KMS-11 (cell line): ENCODE data around the gene TXNRD1.

Experiments used
- H2AFZ ChIP-seq: fragments of 200-600 bp; sonication (generic); 2 replicates; pipeline ENCODE4 v1.6.1; 2016; ENCODE audit warnings: antibody characterized with exemption, mixed run types, low read depth
- H3K27ac ChIP-seq: fragments of 200-600 bp; sonication (generic); 2 replicates; pipeline ENCODE4 v1.6.1; 2016; ENCODE audit warnings: mild to moderate bottlenecking, mixed run types
- H3K27me3 ChIP-seq: fragments of 200-600 bp; sonication (generic); 2 replicates; pipeline ENCODE4 v1.6.1; 2017; ENCODE audit warnings: mild to moderate bottlenecking, low read depth, mixed run types, moderate library complexity; ENCODE audit not compliant: insufficient read depth
- H3K36me3 ChIP-seq: fragments of 200-600 bp; sonication (generic); 2 replicates; pipeline ENCODE4 v1.6.1; 2017; ENCODE audit warnings: mild to moderate bottlenecking, mixed run types; ENCODE audit not compliant: insufficient read depth
- H3K4me1 ChIP-seq: fragments of 200-600 bp; sonication (generic); 2 replicates; pipeline ENCODE4 v1.6.1; 2016; ENCODE audit warnings: mild to moderate bottlenecking, low read depth, mixed run types; ENCODE audit not compliant: poor library complexity, severe bottlenecking
- H3K4me2 ChIP-seq: fragments of 200-600 bp; sonication (generic); 2 replicates; pipeline ENCODE4 v1.7.0; 2016; ENCODE audit warnings: mild to moderate bottlenecking, mixed run types
- H3K4me3 ChIP-seq: fragments of 200-600 bp; sonication (generic); IDR thresholded peaks from 2 replicates; pipeline ENCODE4 v1.6.1; 2017; ENCODE audit warnings: low read depth, low read length, mixed read lengths; ENCODE audit not compliant: insufficient read depth
- H3K79me2 ChIP-seq: fragments of 200-600 bp; sonication (generic); 2 replicates; pipeline ENCODE4 v1.6.1; 2016; ENCODE audit warnings: low read depth, mixed run types; ENCODE audit not compliant: insufficient read depth
- H3K9ac ChIP-seq: fragments of 200-600 bp; sonication (generic); 2 replicates; pipeline ENCODE4 v1.6.1; 2016; ENCODE audit warnings: mild to moderate bottlenecking, mixed run types
- H4K20me1 ChIP-seq: fragments of 200-600 bp; sonication (generic); 2 replicates; pipeline ENCODE4 v1.6.1; 2016; ENCODE audit warnings: mild to moderate bottlenecking, mixed run types; ENCODE audit not compliant: insufficient read depth
- CTCF ChIP-seq: fragments of 200-600 bp; sonication (generic); conservative IDR thresholded peaks from 2 replicates; pipeline ENCODE4 v1.6.1; 2017; ENCODE audit warnings: low read depth, mild to moderate bottlenecking, antibody characterized with exemption, low read length, moderate library complexity, mixed read lengths

The TXNRD1 gene

GRCh38 chr12:104219361-104219892 is 3.8 kb downstream of the TXNRD1 start:
- no peak overlapping the region for H2AFZ ChIP-seq
- TF ChIP-seq CTCF = no peak
- no peaks in the 10 kb centered on the region for H4K20me1 ChIP-seq
- no peaks in the 10 kb centered on the region for H3K36me3 ChIP-seq
- no peak overlapping the region for H3K4me2 ChIP-seq
- peaks cover 8% of the 10 kb centered on the region for H3K4me1 ChIP-seq
- H3K79me2 ChIP-seq = no peaks in the 10 kb centered on the region
- no peaks in the 10 kb centered on the region for H3K27me3 ChIP-seq
- H3K9ac ChIP-seq = no peak overlapping the region
- H3K4me3 ChIP-seq = no peak overlapping the region
- H3K27ac ChIP-seq = no peak overlapping the region

GRCh38 chr12:104219908-104220404 is 4.4 kb downstream of the TXNRD1 start:
- Histone ChIP-seq H3K9ac (no peak overlapping the region), H3K27ac (no peak overlapping the region), H3K79me2 (no peaks in the 10 kb centered on the region), H3K36me3 (no peaks in the 10 kb centered on the region), H2AFZ (no peak overlapping the region), H3K4me1 (peaks cover 8% of the 10 kb centered on the region), H3K4me2 (no peak overlapping the region), H3K4me3 (no peak overlapping the region), H3K27me3 (no peaks in the 10 kb centered on the region), H4K20me1 (no peaks in the 10 kb centered on the region)
- TF ChIP-seq CTCF = no peak

- H3K4me2 ChIP-seq = no peak overlapping the region
- no peak overlapping the region for H3K27ac ChIP-seq
- TF ChIP-seq CTCF = no peak
- no peaks in the 10 kb centered on the region for H3K27me3 ChIP-seq
- H4K20me1 ChIP-seq = no peaks in the 10 kb centered on the region
- no peak overlapping the region for H3K9ac ChIP-seq
- no peak overlapping the region for H3K4me3 ChIP-seq
- no peaks in the 10 kb centered on the region for H3K36me3 ChIP-seq
- H2AFZ ChIP-seq = no peak overlapping the region
- no peaks in the 10 kb centered on the region for H3K79me2 ChIP-seq
- peaks cover 8% of the 10 kb centered on the region for H3K4me1 ChIP-seq
These were observed 5.4 kb downstream of the TXNRD1 start for GRCh38 chr12:104220931-104221330.

GRCh38 chr12:104222976-104223375 is 7.4 kb downstream of the TXNRD1 start:
- no peaks in the 10 kb centered on the region for H4K20me1 ChIP-seq
- no peaks in the 10 kb centered on the region for H3K27me3 ChIP-seq
- H3K4me3 ChIP-seq = no peak overlapping the region
- H2AFZ ChIP-seq = no peak overlapping the region
- TF ChIP-seq CTCF = no peak
- no peak overlapping the region for H3K4me2 ChIP-seq
- H3K36me3 ChIP-seq = no peaks in the 10 kb centered on the region
- H3K27ac ChIP-seq = no peak overlapping the region
- no peak overlapping the region for H3K9ac ChIP-seq
- no peaks in the 10 kb centered on the region for H3K79me2 ChIP-seq
- peaks cover 8% of the 10 kb centered on the region for H3K4me1 ChIP-seq
